Panc1 (cell line): ENCODE measurements around the gene ABTB2.

Source experiments
- CTCF ChIP-seq: fragments of 450-650 bp; IDR thresholded peaks from 2 replicates; pipeline ENCODE4 v1.5.1; 2017; ENCODE audit warnings: mild to moderate bottlenecking
- POLR2AphosphoS5 ChIP-seq: IDR thresholded peaks from 2 replicates; pipeline ENCODE4 v1.6.1; 2012; ENCODE audit warnings: mild to moderate bottlenecking, low read depth, low read length, moderate library complexity
- SIN3A ChIP-seq: IDR thresholded peaks from 2 replicates; pipeline ENCODE4 v1.6.1; 2012; ENCODE audit warnings: low read depth, mild to moderate bottlenecking, low read length, moderate library complexity, borderline replicate concordance; ENCODE audit not compliant: insufficient read depth
- TF ChIP-seq, protein P1 (sequence below), 2 experiments: IDR thresholded peaks; 2 replicates each; pipeline ENCODE4 v1.6.1; 2011 to 2012; ENCODE audit warnings: low read depth in 2 of 2, control low read depth in 1 of 2, low read length in 1 of 2, mild to moderate bottlenecking in 1 of 2, moderate library complexity in 1 of 2; ENCODE audit not compliant: insufficient read depth in 1 of 2

- TF ChIP-seq CTCF, result no peak
- no peak for TF ChIP-seq POLR2AphosphoS5
- TF ChIP-seq, protein P1, sequence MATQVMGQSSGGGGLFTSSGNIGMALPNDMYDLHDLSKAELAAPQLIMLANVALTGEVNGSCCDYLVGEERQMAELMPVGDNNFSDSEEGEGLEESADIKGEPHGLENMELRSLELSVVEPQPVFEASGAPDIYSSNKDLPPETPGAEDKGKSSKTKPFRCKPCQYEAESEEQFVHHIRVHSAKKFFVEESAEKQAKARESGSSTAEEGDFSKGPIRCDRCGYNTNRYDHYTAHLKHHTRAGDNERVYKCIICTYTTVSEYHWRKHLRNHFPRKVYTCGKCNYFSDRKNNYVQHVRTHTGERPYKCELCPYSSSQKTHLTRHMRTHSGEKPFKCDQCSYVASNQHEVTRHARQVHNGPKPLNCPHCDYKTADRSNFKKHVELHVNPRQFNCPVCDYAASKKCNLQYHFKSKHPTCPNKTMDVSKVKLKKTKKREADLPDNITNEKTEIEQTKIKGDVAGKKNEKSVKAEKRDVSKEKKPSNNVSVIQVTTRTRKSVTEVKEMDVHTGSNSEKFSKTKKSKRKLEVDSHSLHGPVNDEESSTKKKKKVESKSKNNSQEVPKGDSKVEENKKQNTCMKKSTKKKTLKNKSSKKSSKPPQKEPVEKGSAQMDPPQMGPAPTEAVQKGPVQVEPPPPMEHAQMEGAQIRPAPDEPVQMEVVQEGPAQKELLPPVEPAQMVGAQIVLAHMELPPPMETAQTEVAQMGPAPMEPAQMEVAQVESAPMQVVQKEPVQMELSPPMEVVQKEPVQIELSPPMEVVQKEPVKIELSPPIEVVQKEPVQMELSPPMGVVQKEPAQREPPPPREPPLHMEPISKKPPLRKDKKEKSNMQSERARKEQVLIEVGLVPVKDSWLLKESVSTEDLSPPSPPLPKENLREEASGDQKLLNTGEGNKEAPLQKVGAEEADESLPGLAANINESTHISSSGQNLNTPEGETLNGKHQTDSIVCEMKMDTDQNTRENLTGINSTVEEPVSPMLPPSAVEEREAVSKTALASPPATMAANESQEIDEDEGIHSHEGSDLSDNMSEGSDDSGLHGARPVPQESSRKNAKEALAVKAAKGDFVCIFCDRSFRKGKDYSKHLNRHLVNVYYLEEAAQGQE (IDR thresholded peaks at IDR 0.05; ENCODE audit: insufficient read depth in 1 of 2, low read depth in 2 of 2, low read length in 1 of 2), result no peak
- TF ChIP-seq SIN3A, result no peak
These were observed 40.0 kb upstream of the ABTB2 start for GRCh38 chr11:34397811-34398210.
